HG02973 (cell line): ENCODE data around the gene ZNF556.
"Not testable (repeated sequence)": the region's sequence is repeated elsewhere in the genome, so short reads cannot be mapped to it uniquely, and the experiment has no call there.

Experiments used
- ATAC-seq: cut with Tn5 transposase; IDR thresholded peaks from one replicate; pipeline ENCODE4 v1.9.1; 2021; ENCODE audit warnings: moderate library complexity; ENCODE audit not compliant: unreplicated experiment

The ZNF556 gene

GRCh38 chr19:2903326-2903725, 36.2 kb downstream of the ZNF556 start:
- not testable (repeated sequence) for ATAC-seq

DNA sequence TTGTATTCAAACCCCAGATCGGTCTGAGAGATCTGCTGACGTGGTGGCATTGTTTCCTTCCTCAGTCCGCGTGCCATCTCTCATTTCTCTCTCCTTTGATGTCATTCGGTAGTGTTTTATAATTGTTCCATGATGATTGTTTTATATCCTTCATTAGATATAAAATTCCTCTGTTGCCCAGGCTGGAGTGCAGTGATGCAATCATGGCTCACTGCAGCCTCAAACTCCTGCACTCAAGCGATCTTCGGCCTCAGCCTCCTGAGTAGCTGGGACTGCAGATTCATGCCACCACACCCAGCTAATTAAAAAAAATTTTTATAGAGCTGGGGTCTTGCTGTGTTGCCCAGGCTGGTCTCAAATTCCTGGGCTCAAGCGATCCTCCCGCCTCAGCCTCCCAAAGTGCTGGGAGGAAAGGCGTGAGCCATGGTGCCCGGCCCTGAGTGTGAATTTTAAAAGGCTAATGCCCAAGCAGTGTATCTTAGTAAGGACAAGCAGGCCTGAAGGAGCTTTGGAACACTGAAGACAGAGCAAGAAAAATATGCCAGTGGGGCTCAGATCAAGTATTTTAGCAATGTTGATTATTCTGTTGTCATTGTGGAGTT, 38.9 kb downstream of the ZNF556 start:
- ATAC-seq = no peak

- ATAC-seq = no peak
These were observed 39.6 kb downstream of the ZNF556 start for GRCh38 chr19:2906631-2907195.

GRCh38 chr19:2912306-2912705, 45.2 kb downstream of the ZNF556 start:
- ATAC-seq = no peak

- ATAC-seq = no peak
These were observed 50.4 kb downstream of the ZNF556 start for GRCh38 chr19:2917275-2918184.

DNA sequence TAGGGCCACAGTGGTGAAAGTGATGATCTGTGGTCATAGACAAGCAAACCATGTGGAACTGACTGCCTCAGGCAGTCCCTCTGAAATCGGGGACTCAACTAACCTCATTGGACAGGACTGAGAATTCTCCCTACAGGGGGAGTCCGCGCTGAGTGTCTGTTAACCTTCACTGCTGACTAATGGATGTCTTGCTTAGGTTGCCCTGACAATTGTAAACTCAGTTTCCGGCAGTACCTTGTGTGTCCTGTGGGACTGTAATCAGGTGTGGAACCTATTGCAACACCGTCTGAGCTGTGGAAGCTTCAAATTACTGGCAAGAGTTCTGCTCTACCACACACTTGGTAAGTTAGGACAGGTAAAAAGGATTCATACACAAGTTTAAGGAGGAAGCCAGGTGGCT, 55.9 kb downstream of the ZNF556 start:
- ATAC-seq = no peak

DNA sequence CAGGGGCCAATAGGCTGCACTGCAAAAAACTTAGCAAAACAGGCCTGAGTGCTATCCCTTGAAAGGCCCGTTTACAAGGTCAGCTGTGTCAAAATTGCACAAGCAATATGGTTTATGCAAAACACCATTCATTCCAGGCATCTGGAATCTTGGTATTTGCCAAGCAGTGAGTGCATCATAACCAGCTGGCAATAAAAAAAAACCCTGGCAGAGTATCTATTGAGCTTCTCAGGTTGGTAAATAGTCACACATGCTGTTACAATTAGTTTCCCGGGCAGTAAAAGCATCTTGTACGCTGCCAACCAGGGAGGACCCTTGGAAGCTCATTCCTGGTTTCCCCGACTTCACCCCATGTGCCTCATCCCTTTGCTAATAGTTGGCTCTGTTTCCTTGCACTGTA, 56.4 kb downstream of the ZNF556 start:
- ATAC-seq = no peak

DNA sequence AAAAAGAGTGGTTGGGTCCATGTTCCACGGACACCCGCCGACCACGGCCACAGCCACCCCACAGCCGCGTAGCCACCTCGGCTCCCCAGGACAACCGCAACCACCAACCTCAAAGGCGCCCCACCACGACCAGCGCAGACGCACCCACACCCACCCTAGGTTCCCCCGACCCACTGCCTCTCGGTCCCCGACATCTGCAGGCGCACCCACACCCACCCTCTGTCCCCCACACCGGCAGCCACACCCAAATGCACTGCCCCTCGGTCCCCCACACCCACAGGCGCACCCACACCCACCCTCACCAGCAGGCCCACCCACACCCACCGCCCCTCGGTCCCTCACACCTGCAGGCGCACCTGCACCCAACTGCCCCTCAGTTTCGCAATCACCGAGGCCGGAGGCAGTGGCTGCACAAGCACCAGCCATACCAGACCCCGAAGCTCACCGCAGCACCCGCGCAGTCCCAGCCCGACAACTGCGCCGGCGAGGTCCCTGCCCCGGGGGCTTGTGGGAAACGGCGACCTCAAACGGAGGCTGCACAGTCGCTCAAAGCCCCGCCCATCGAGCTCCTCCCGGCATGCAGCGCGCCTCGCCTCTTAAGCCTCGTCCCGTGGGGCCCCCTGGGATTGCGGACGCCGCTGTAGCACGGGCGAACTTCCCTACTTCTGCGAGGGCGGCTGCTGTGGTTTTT, 59.4 kb downstream of the ZNF556 start:
- no peak for ATAC-seq

- ATAC-seq = no peak
These were observed 59.9 kb downstream of the ZNF556 start for GRCh38 chr19:2927032-2927430.
